KMS-11 (cell line): ENCODE results near the gene CHD6.

Experiments used
- H2AFZ ChIP-seq: fragments of 200-600 bp; sonication (generic); 2 replicates; pipeline ENCODE4 v1.6.1; 2016; ENCODE audit warnings: antibody characterized with exemption, mixed run types, low read depth
- H3K27ac ChIP-seq: fragments of 200-600 bp; sonication (generic); 2 replicates; pipeline ENCODE4 v1.6.1; 2016; ENCODE audit warnings: mild to moderate bottlenecking, mixed run types
- H3K27me3 ChIP-seq: fragments of 200-600 bp; sonication (generic); 2 replicates; pipeline ENCODE4 v1.6.1; 2017; ENCODE audit warnings: mild to moderate bottlenecking, low read depth, mixed run types, moderate library complexity; ENCODE audit not compliant: insufficient read depth
- H3K36me3 ChIP-seq: fragments of 200-600 bp; sonication (generic); 2 replicates; pipeline ENCODE4 v1.6.1; 2017; ENCODE audit warnings: mild to moderate bottlenecking, mixed run types; ENCODE audit not compliant: insufficient read depth
- H3K4me1 ChIP-seq: fragments of 200-600 bp; sonication (generic); 2 replicates; pipeline ENCODE4 v1.6.1; 2016; ENCODE audit warnings: mild to moderate bottlenecking, low read depth, mixed run types; ENCODE audit not compliant: poor library complexity, severe bottlenecking
- H3K4me2 ChIP-seq: fragments of 200-600 bp; sonication (generic); 2 replicates; pipeline ENCODE4 v1.7.0; 2016; ENCODE audit warnings: mild to moderate bottlenecking, mixed run types
- H3K4me3 ChIP-seq: fragments of 200-600 bp; sonication (generic); IDR thresholded peaks from 2 replicates; pipeline ENCODE4 v1.6.1; 2017; ENCODE audit warnings: low read depth, low read length, mixed read lengths; ENCODE audit not compliant: insufficient read depth
- H3K79me2 ChIP-seq: fragments of 200-600 bp; sonication (generic); 2 replicates; pipeline ENCODE4 v1.6.1; 2016; ENCODE audit warnings: low read depth, mixed run types; ENCODE audit not compliant: insufficient read depth
- H3K9ac ChIP-seq: fragments of 200-600 bp; sonication (generic); 2 replicates; pipeline ENCODE4 v1.6.1; 2016; ENCODE audit warnings: mild to moderate bottlenecking, mixed run types
- H4K20me1 ChIP-seq: fragments of 200-600 bp; sonication (generic); 2 replicates; pipeline ENCODE4 v1.6.1; 2016; ENCODE audit warnings: mild to moderate bottlenecking, mixed run types; ENCODE audit not compliant: insufficient read depth
- CTCF ChIP-seq: fragments of 200-600 bp; sonication (generic); conservative IDR thresholded peaks from 2 replicates; pipeline ENCODE4 v1.6.1; 2017; ENCODE audit warnings: low read depth, mild to moderate bottlenecking, antibody characterized with exemption, low read length, moderate library complexity, mixed read lengths

Gene CHD6

GRCh38 chr20:41483553-41483930 is 134.6 kb downstream of the CHD6 start:
- Histone ChIP-seq H3K27me3 (no peaks in the 10 kb centered on the region), H4K20me1 (no peaks in the 10 kb centered on the region), H3K4me3 (no peak overlapping the region), H3K79me2 (no peaks in the 10 kb centered on the region), H3K9ac (no peak overlapping the region), H2AFZ (no peak overlapping the region), H3K4me1 (peaks cover 9% of the 10 kb centered on the region), H3K4me2 (no peak overlapping the region), H3K27ac (no peak overlapping the region), H3K36me3 (no peaks in the 10 kb centered on the region)
- no peak for TF ChIP-seq CTCF

GRCh38 chr20:41482647-41483552 is 135.3 kb downstream of the CHD6 start:
- Histone ChIP-seq H2AFZ (no peak overlapping the region), H3K4me1 (peaks cover 9% of the 10 kb centered on the region), H3K79me2 (no peaks in the 10 kb centered on the region), H4K20me1 (no peaks in the 10 kb centered on the region), H3K4me2 (no peak overlapping the region), H3K27ac (no peak overlapping the region), H3K27me3 (no peaks in the 10 kb centered on the region), H3K4me3 (no peak overlapping the region), H3K36me3 (no peaks in the 10 kb centered on the region), H3K9ac (no peak overlapping the region)
- TF ChIP-seq CTCF = no peak

GRCh38 chr20:41480054-41480770 is 138.0 kb downstream of the CHD6 start:
- H3K4me1 ChIP-seq = peaks cover 9% of the 10 kb centered on the region
- H4K20me1 ChIP-seq = no peaks in the 10 kb centered on the region
- H3K4me3 ChIP-seq = no peak overlapping the region
- no peak overlapping the region for H3K9ac ChIP-seq
- no peak overlapping the region for H3K27ac ChIP-seq
- H3K79me2 ChIP-seq = no peaks in the 10 kb centered on the region
- H3K36me3 ChIP-seq = no peaks in the 10 kb centered on the region
- H3K4me2 ChIP-seq = no peak overlapping the region; the same call in 1 of the 2 replicates
- no peak for TF ChIP-seq CTCF
- no peak overlapping the region for H2AFZ ChIP-seq
- H3K27me3 ChIP-seq = no peaks in the 10 kb centered on the region

GRCh38 chr20:41479113-41479512 is 139.1 kb downstream of the CHD6 start:
- Histone ChIP-seq H3K4me1 (peaks cover 9% of the 10 kb centered on the region), H4K20me1 (no peaks in the 10 kb centered on the region), H3K27me3 (no peaks in the 10 kb centered on the region), H3K79me2 (no peaks in the 10 kb centered on the region), H2AFZ (no peak overlapping the region), H3K36me3 (no peaks in the 10 kb centered on the region), H3K4me3 (no peak overlapping the region), H3K27ac (no peak overlapping the region), H3K4me2 (no peak overlapping the region), H3K9ac (no peak overlapping the region)
- no peak for TF ChIP-seq CTCF
